Myocyte (in vitro differentiated cells): Measurements from ENCODE around the gene CDH20. TPM values are rescaled to one million over a fixed set of nuclear protein-coding genes. Genes with fewer than 3 reads are reported as not detected.

ENCODE experiments used
- DNase-seq: peaks from one replicate; pipeline ENCODE4 v3.0.0-alpha.2; 2012; ENCODE audit warnings: low read depth
- polyA plus RNA-seq: library from polyadenylated mRNA; unstranded; fragments of >200 nt; gene quantifications from one replicate; pipeline ENCODE4 v1.2.1, GENCODE V29; 2012; ENCODE audit warnings: missing spikeins
- total RNA-seq: library from RNA; depleted of rRNA; stranded (reverse); fragments of >200 nt; gene quantifications from 2 replicates; pipeline ENCODE4 v1.2.3, GENCODE V29; 2014

CDH20 gene
- not detected in 2 replicates for total RNA-seq
- polyA plus RNA-seq = 0.11 TPM

DNA sequence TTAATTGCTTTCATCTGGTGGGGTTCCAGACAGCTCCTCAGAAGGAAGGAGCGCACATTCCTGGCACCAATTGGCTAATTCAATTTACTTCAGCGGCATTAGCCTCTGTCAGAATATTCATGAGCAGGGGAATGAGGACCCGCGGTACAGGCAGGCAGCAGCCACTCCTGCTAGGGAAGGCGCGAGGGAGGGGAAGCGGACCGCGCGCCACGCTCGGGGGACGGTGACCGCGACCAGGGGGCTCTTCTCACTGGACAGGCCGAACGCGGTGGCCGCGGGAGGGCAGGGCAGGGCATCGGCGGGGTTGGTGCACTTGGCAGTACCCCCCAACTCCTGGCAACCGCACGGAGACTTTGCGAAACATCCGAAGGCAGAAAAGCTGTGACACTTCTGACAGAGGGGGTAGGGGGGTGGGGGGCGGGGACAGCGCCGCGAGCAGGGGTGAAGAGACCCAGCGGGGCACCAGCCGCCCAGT is at the start of gene CDH20:
Gene CDH20 (plus strand): TSS at position 160 of the 475 bp plus-strand sequence.
- DNase-seq = no peak

DNA sequence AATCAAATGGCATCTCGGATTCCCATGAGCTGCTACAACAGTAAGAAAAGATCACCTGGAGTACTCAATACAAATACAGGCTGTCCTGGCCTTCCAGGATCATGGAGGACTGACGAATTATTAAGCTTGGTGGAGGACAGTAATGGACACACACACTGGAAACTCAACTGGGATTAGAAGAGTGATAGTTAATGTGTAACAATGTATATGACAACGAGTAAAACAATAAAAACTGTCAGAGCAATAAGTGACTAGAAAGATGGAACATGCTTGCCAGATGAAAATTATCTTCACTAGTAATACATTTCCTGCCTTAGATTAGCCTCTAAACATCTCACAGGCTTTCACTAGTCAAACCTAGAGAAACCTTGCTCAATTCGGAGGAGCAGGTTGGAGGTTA is 49.2 kb upstream of the CDH20 start:
- DNase-seq = no peak

DNA sequence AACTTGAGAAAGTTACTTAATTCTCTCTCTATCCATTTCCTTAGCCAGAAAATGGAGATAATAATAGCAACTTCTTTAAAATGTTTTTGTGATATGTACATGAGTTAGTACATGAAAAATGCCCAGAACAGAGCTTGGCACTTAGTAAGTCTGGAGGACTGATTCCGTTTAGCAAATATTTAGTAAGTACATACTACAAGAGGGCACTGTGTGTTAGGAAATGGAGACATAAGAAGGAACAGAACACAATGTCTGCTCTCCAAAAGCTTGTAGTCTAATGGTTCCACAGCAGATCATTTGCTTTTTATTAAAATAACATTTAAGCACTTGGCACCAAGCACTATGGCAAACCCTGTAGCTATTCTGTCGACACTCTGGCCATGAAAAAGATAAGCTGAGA is 47.5 kb upstream of the CDH20 start:
- no peak for DNase-seq

DNA sequence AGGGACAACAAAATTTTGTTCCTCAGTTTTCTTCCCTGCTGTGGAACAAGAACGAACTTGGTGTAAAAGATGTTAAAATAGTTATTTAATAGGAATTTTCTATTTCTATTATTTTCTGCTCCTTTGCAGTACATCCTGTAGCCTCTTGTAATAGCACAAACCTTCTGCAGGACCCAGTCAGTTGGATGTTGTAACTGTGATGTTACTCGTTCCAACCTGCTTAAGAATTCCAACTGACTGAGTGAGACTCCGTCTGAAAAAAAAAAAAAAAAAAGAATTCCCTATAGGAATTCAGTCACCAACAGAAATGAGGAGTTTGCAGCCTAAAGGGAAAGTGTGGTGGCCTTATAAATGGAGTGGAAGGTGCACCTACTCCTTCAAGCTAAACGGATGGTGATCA is 46.4 kb upstream of the CDH20 start:
- DNase-seq = no peak

DNA sequence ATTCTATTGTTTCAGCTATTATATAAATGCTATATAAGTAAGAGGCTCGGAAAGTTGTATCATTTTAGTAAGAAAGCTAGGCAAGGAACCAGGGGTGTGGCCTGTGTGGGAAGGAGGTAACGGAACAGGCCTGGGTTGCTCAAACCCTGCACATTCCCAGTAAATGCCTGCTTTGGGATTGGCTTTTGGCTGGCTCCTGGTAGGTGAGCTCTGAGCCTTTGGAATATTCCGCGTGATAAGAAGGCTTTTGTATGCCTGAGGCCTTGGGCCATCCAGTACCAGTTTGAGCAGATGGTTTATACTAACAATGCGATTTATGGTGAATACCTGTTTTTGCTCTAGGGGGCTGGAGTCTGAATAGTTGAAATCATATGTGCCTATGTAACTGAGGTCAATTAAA is 42.6 kb upstream of the CDH20 start:
- no peak for DNase-seq

DNA sequence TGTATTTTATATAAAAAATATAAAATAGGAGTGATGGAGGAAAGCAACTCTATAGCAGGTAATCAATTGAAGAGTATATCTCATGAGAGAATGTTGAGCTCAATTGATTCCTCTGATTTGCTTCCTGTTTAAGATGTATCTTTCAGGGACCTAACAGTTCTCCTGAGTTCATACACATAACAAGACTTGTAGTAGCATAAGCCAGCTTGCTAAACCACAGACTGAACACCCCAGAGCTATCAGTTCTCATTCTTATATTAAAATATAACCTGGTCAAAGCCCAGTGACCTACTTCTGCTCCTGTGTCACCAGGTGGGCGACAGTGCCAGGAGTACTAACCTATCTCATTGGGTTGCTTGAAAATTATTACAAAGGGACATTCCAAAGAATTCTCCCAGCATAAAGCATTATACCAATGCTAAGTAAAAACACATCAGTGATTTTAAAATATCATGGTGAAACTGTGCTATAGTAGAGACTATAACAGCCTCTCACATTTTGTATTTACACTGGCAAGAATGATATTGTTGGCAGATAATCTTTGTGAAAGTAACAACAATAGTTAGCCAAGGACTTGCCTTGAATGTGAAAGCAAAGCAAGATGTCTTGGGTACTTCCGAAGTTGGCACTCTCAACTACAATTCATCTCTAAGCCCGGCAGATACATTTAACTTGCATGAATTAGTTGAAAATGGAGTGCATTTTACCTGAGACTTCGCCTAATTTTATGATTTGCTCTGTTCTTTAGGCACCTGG is 40.8 kb upstream of the CDH20 start:
- no peak for DNase-seq

DNA sequence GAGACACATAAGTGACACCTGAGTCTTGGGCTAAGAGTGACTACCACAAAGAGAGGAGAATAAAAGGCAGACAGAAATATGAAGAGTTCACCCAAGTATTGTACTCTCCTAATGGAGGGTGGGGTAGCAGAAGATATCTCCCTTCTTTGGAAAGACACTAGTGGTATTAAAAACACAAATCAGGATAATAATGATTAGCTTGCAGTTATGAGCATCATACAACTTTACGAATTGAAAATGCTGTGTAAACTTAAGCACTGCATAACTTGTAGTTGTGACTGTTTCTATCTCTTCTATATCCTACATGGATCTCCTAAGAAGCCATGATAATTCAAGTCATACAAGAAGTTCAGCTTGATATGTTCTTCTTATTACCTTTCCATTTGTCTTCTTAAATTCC is 38.1 kb upstream of the CDH20 start:
- no peak for DNase-seq

DNA sequence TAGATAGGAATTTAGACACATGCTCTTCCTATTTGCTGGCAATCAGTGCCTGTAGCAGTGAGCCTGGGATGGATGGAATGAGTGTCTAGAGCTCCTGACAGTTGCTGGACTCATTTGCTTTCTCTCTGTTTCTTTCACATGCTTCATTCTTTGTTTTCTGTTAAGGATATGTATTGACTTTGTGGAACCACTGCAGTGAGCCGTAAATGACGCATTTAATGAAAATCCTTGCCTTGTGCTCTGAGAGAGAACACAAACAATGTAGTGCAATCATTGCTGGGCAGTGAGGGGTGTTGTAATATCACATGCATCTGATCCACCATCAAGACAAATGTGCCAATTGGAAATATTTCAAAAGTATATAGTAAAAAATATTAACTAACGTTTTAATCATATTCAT is 25.2 kb upstream of the CDH20 start:
- DNase-seq = no peak

DNA sequence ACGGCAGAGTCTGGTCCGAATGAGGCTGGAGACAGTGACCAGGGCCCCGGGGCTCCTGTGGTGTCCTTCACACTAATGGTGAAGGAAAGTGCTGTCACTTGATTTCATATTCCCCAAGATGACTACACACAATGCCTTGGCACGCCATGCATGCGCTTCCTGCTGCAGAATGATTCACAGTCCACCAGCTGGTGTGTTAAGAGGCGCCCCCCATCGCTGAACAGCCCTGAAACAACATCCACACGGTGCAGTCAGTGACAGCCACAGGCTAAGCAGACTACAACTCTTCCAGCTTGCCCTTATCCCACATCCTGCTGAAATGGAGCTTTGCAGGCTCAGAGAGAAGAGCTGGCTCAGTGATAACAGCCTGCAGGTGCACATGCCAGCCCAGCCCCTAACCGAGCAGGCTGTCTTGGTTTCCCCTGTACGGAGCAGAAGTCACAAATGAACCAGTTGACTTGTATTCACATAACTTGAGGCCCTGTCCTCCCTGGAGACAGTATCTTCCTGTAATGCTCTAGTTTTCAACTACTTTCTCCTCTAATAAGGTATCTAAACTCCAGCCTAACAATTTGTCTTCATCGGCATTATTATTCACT is 24.3 kb upstream of the CDH20 start:
- DNase-seq = peak; percentile 12

DNA sequence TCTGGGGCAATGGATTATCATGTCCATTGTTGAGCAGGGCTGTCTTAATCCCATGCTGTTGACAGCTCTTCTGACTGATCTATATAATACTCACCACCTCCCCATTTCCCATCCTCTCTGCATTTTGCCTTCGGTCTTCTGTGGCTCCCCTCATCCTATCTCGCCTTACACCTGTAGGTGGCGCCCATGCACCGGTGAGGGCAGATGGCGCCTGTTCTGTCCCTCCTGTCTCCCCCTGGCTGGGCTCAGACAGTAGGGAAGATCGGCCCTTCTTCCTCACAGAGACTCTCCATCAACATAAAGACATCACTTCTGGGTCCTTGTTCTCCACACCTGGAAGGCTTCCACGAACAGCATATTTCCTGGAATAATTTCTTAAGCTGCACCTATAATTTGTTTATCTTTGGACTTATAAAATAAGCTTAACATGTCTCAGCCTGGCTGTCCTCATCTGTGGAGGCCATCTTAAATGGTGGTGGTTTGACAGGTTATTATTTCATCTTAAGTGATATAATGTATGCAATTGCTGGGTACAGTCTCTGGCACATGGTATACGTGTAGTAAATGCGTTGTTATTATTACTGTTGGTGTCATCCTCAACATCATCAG is 10.9 kb upstream of the CDH20 start:
- DNase-seq = peak; percentile 65

DNA sequence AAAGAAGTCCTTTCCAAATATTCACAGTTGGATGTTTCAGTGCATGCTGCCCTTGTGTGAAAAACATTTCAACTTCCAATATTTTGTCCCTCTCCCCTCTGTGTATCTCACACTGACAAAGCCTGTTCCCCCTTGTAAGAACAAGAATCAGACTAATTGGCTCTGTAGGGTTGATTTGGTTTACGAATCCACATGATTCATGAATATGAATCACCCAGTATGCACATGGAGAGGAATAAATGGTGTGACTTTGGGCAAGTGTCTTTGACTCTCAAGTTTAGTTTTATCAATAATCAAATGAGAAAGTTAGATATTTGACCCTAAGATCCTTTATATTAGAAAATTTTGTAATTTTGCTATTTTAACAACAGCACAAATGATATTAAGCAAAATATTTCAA is 9.3 kb upstream of the CDH20 start:
- DNase-seq = no peak

DNA sequence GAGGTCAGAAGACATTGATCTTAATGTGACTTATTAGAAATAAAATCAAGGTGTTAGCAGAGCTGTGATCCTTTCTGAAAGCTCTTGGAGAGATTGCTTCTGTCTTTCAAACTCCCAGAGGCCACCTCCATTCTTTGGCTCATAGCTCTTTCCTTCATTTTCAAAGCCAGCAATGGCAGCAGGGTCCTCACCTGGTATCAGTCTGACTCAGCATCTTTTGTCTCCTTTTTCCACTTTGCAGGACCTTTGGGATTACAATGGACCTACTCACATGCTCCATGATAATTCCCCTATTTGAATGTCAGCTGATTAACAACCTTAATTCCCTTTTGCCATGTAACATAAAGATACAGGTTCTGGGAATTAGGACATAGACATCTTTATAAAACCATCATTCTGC is 6.8 kb upstream of the CDH20 start:
- DNase-seq = no peak

DNA sequence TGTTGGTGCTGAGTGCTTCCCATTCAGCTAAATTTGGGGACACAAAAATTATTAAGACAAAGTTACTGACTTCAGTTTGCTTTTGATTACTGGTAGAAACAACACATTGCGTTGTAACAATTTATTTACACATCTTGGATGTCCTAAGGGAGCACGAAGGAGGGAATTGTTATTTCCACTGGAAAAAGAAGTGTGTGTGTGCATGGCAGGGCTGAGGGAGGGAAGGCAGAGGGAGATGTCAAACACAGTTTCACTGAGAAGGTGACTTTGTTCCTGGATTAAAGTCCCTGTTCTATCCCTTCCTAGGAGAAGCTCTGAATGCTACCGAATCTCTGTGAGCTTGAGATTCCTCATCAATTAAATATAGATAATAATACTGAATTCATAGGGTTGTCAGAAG is 3.8 kb upstream of the CDH20 start:
- DNase-seq = no peak

DNA sequence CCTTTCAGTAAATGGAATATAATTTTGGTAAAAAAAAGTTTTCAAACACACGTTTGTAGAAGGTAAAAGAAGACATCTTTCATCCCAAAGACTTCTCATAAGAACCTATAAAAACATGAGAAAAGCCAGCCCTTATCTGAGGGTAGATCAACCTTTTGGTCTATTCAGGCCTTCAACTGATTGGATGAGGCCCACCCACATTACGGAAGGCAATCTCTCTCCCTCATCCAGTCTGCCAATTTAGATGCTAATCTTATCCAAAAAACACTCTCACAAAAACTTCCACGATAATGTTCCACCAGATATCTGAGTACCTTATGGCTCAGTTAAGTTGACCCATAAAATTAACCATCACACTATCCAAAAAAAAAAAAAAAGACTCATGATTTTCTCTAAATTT is 2.2 kb upstream of the CDH20 start:
- DNase-seq = no peak

DNA sequence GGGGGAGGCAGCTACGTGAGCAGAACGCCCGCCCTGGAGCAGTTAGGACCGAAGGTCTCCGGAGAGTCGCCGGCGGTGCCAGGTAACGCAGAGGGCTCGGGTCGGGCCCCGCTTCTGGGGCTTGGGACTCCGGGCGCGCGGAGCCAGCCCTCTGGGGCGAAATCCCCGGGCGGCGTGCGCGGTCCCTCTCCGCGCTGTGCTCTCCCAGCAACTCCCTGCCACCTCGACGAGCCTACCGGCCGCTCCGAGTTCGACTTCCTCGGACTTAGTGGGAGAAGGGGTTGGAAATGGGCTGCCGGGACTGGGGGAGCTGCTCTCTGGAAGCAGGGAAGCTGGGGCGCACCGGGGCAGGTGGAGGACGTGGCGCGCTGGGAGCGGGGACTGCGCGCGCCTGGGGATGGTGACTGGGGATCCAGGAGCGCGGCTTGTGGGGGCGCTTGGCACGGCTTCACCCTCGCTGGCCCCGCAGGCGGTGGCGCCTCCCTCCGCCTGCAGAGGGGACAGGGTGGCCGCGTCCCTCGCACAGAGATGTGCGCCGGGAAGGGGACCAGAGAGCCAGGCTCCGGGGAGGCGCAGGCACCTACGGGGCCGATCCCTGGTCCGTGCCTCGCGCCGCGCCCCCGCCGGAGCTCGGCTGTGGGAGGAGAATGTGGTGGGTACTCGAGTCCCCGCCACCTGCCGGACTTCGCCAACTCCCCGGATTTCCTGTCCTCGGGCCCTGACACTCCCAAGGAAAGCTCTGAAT is 688 bp downstream of the CDH20 start:
- DNase-seq = no peak

DNA sequence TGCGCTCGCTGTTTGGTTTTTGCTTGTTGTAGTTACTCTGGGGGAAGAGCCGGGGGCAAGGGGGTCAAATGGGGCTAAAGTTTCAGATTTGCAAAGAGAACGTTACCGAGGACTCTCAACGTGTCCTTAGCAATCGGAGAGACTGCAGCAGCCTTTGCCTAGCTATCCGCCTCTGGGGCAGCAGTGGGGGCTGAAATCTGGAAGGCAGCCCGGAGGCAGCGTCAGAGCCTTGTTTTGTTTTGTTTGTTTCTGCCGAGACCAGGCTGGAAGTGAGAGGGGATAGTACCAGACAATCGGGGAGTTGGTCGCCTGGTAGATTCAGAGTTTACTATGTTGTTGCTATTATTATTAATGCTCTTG is 1.2 kb downstream of the CDH20 start:
- no peak for DNase-seq

DNA sequence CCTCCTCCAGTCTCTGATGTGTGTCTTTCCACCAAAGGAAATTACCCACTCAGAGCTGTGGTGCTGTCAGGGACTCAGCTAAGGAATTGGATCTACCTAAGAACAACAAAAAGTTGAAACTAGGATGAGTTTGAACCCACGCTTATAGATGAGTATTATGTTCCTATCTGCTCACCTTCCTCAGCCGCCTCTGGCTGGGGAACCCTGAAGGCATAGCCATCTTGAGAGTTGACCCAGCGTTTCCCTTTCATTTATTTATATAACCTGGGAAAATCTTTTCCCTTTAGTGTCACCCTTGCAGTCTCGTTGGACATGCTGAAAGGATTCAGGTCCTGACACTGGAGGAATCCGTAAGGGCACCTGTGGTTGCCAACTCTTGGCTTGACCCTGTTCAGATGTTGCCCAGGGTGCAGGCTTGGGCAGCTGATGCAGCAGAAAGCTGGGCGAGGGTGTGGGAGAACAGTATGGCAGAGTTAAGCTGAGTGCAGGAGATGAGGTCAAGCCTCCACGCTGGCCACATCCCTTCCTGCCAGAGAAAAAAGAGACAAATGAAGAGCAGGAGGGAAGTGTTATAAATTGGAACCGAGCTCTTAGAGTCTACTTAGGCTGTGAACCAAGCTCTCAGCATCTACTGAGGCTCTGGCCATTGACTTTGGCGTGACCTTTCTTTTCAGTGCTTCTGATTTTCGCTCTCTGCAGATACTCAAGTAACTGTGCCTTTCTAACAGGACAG is 1.9 kb downstream of the CDH20 start:
- DNase-seq = no peak

DNA sequence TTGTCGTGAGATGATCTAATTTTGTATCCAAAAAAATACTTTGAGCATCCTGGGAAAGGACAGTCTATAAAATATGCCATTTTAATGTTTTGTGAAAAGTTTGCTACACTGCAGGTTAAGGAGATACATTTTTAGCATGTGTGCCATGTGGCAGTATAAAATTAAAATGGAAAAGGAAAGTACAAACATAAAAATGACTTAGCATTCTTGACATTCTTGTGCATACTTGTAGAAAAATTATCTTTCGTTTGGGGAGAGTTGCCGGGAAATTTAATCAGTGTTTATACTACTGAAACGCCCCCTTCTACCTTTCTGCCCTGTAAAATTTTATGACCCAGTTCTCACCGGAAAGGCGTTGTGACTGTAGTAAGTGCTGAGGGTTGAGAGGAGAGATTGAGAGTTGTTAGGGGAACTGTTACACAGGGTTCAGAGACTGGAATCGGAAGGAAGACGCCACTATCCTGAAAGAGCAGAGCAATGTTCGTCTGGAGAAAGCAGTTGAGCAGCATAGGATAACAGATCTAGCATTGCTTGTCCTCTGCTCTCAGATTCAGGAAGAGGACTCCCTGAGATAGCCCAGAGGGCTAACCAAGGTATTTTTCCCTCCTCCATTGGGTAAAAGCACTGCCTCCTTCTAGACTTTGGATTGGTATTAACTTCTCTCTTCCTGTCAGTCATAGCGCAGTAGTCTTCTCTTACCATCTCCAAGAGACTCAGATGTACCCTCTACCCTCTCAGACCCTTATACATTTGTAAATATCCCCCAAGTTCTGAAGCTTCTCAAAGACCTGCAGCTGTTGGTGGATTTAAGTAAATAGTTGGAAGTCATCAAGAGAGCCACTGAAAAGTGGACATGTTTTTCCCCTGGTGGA is 2.7 kb downstream of the CDH20 start:
- DNase-seq = no peak

DNA sequence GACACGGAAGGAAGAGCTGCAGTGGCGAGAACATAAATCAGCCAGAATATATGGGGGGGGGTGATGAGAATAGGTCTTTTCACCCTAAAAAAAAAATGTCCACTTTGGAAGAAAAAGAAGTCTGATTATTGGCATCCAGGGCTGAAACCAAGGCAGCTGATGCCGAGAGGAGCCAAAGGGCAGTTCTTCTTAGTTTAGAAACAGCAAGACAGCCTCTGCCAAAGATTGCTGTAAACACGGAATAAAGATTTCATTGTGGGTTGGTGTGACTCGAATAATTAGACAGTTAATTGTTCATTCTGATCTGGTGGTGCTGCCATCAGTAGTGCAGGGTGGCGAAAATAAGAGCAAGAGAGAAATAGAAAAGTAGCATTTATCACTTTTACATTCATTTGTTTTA is 3.5 kb downstream of the CDH20 start:
- no peak for DNase-seq

DNA sequence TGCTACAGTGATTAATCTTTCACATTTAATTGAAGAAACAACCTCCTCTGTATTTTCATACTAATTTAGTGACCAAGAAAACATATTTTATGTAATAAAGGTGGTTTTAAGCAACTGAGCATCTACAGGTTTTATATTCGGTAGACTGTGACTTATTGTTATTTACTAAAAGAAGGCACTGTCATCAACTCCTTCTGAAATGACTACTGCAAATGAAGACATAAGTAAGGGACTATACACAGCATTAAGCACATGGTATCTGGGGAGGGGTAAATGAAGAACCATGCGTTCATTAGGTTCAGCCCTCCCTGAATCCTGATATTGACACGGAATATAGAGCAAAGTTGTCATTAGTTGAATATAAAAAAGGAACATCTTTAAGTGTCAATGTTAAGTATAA is 4.3 kb downstream of the CDH20 start:
- no peak for DNase-seq
